ENCODE measurements around the gene NME4.
"Not testable (repeated sequence)": the region's sequence is repeated elsewhere in the genome, so short reads cannot be mapped to it uniquely, and the experiment has no call there.

Gene NME4

GRCh38 chr16:379961-380761, 16.8 kb upstream of the NME4 start:
- H3K4me3 ChIP-seq (ENCODE audit: low read depth in 1 of 2, low read length in 2 of 2): peak overlapping the region in 1 of 2 donors; percentile 52
- no peaks in the 10 kb centered on the region for H3K27me3 ChIP-seq (ENCODE audit: control insufficient read depth in 1 of 2, insufficient read depth in 2 of 2, low read length in 2 of 2)
- no peaks in the 10 kb centered on the region for H3K9me3 ChIP-seq (ENCODE audit: low read length)
- no peak overlapping the region for H3K9ac ChIP-seq (ENCODE audit: low read length)
- peaks cover 26% of the 10 kb centered on the region for H3K4me1 ChIP-seq (ENCODE audit: insufficient read depth, low read length)
- no peak overlapping the region for H3K27ac ChIP-seq (ENCODE audit: low read depth, low read length)
- peaks cover 10% of the 10 kb centered on the region for H3K36me3 ChIP-seq (ENCODE audit: insufficient read depth, low read length)

DNA sequence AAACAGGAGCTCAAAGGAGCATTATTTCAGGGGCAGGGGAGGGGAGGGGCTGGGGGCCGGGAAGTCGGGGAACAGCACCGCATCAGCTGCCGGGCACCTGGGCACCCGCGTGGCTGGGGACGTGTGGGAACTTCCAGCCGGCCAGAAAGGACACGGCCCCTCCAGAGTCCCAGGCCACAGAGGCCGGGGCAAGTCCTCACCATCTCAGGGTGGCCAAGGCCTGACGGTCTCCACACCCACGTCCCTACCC, 16.3 kb upstream of the NME4 start:
- Histone ChIP-seq H3K9me3 (ENCODE audit: low read length) (no peaks in the 10 kb centered on the region), H3K36me3 (ENCODE audit: insufficient read depth, low read length) (peaks cover 10% of the 10 kb centered on the region), H3K4me3 (ENCODE audit: low read depth in 1 of 2, low read length in 2 of 2) (peak overlapping the region; percentile 52 to 55), H3K27me3 (ENCODE audit: control insufficient read depth in 1 of 2, insufficient read depth in 2 of 2, low read length in 2 of 2) (no peaks in the 10 kb centered on the region), H3K4me1 (ENCODE audit: insufficient read depth, low read length) (peaks cover 26% of the 10 kb centered on the region), H3K27ac (ENCODE audit: low read depth, low read length) (peak overlapping the region; percentile 47), H3K9ac (ENCODE audit: low read length) (no peak overlapping the region)

DNA sequence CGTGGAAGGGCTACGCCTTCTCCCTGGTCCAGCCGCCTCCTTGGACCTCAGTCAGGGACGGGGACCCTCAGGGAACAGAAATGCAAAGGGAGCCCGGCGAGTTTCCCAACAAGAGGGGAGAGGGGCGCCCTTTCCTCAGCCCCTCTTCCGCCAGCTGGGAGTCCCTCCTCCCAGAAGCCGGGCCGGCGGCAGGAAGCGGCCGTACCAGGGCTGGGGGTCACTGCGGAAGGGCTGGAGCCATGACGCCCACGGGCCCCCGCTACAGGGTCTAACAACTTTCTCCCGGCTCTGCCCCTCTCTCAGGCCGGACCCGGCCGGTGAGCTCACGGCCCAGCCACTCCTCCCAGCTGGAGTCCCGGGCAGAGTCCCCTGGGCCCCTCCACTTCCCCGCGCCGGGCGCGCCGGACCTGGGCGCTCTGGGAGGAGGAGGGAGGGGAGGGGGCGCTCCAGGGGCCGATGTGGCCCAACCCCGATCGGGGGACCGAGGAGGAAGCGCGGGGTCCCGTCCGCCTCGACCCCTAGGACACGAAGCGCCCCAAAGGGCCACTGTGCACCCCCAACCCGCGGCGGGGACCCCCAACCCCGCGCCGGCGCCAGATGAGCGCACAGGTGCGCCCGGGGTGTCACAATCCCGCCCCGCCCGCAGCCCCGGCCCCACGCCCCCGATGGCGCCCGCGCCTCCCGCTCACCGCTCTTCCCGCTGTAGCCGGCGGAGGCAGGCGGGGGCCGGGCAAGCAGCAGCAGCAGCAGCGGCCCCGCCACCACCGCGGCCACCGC, 15.8 kb upstream of the NME4 start:
- no peaks in the 10 kb centered on the region for H3K27me3 ChIP-seq (ENCODE audit: control insufficient read depth in 1 of 2, insufficient read depth in 2 of 2, low read length in 2 of 2)
- peaks cover 30% of the 10 kb centered on the region for H3K4me1 ChIP-seq (ENCODE audit: insufficient read depth, low read length)
- H3K27ac ChIP-seq (ENCODE audit: low read depth, low read length): peak overlapping the region; percentile 47

GRCh38 chr16:381789-382717, 14.9 kb upstream of the NME4 start, which contains the start of gene PGAP6:
Gene PGAP6, minus strand, starts transcription at chr16:381978. Its CDS starts 157 bp downstream, at chr16:381821.
- peaks cover 33% of the 10 kb centered on the region for H3K4me1 ChIP-seq (ENCODE audit: insufficient read depth, low read length)
- H3K36me3 ChIP-seq (ENCODE audit: insufficient read depth, low read length): no peaks in the 10 kb centered on the region
- H3K27me3 ChIP-seq (ENCODE audit: control insufficient read depth in 1 of 2, insufficient read depth in 2 of 2, low read length in 2 of 2): no peaks in the 10 kb centered on the region
- no peaks in the 10 kb centered on the region for H3K9me3 ChIP-seq (ENCODE audit: low read length)
- peak within 1 kb of the TSS; percentile 82 for H3K27ac ChIP-seq (ENCODE audit: low read depth, low read length)
- peak within 1 kb of the TSS; percentile 39 for H3K9ac ChIP-seq (ENCODE audit: low read length)
- H3K4me3 ChIP-seq (ENCODE audit: low read depth in 1 of 2, low read length in 2 of 2): peak within 1 kb of the TSS; percentile 83 to 92

More for the DNA sequence above, 15.8 kb upstream of the NME4 start:
- H3K9me3 ChIP-seq (ENCODE audit: low read length): no peaks in the 10 kb centered on the region
- H3K9ac ChIP-seq (ENCODE audit: low read length): no peak overlapping the region
- peaks cover 7% of the 10 kb centered on the region for H3K36me3 ChIP-seq (ENCODE audit: insufficient read depth, low read length)
- peak overlapping the region; percentile 52 to 55 for H3K4me3 ChIP-seq (ENCODE audit: low read depth in 1 of 2, low read length in 2 of 2)

DNA sequence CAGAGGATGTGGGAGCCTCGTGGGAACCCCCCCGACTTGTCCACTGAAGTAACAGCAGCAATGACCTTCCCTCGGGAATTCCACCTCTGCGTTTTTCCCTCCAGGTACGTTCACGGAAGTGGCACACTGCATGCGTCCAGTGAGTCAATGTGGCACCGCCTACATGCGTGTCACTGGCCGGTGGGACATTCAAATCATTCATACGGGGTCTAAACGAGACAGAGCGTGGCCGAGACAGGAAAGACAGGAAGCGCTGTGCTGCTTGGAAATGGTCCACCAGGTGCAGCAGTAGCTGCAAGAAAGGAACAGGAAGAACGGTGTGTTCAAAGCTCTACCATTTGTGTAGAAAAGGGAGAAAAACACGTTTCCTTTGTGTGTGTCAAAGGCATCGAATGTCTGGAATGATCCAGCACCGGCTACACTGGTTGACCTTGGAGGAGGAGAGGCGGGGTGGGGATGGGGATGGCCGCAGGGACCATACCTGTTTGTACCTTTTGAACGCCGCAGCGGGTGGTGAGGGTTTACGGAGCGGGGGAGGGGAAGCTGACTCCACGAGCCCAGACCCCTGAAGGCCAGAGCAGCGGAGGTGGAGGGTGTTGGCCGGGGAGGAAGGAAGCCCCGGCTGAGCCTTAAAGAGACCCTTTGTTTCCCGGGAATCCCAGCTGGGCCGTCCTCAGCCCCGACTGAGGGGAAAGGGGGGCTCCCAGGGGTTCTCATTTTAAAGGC, 13.5 kb upstream of the NME4 start:
- Histone ChIP-seq H3K27me3 (ENCODE audit: control insufficient read depth in 1 of 2, insufficient read depth in 2 of 2, low read length in 2 of 2) (no peaks in the 10 kb centered on the region), H3K4me1 (ENCODE audit: insufficient read depth, low read length) (peaks cover 44% of the 10 kb centered on the region), H3K36me3 (ENCODE audit: insufficient read depth, low read length) (no peaks in the 10 kb centered on the region), H3K9ac (ENCODE audit: low read length) (peak overlapping the region; percentile 39), H3K9me3 (ENCODE audit: low read length) (no peaks in the 10 kb centered on the region), H3K27ac (ENCODE audit: low read depth, low read length) (peak overlapping the region; percentile 12), H3K4me3 (ENCODE audit: low read depth in 1 of 2, low read length in 2 of 2) (peak overlapping the region in 1 of 2 donors; percentile 83)

DNA sequence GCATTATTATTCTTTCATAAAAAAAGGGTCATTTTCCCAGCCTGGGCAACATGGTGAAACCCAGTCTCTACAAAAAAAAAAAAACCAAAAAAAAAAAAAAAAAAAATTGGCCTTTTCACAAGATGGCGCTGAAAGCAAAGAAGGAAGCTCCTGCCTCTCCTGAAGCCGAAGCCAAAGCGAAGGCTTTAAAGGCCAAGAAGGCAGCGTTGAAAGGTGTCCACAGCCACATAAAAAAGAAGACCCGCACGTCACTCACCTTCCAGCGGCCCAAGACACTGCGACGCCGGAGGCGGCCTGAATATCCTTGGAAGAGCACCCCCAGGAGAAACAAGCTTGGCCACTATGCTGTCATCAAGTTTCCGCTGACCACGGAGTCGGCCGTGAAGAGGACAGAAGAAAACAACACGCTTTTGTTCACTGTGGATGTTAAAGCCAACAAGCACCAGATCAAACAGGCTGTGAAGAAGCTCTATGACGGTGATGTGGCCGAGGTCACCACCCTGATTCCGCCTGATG, 10.3 kb upstream of the NME4 start:
- Histone ChIP-seq H3K4me1 (ENCODE audit: insufficient read depth, low read length) (peaks cover 41% of the 10 kb centered on the region), H3K9ac (ENCODE audit: low read length) (no peak overlapping the region), H3K9me3 (ENCODE audit: low read length) (no peaks in the 10 kb centered on the region), H3K27me3 (ENCODE audit: control insufficient read depth in 1 of 2, insufficient read depth in 2 of 2, low read length in 2 of 2) (no peaks in the 10 kb centered on the region), H3K36me3 (ENCODE audit: insufficient read depth, low read length) (no peaks in the 10 kb centered on the region), H3K4me3 (ENCODE audit: low read depth in 1 of 2, low read length in 2 of 2) (no peak overlapping the region), H3K27ac (ENCODE audit: low read depth, low read length) (peak overlapping the region; percentile 16)

DNA sequence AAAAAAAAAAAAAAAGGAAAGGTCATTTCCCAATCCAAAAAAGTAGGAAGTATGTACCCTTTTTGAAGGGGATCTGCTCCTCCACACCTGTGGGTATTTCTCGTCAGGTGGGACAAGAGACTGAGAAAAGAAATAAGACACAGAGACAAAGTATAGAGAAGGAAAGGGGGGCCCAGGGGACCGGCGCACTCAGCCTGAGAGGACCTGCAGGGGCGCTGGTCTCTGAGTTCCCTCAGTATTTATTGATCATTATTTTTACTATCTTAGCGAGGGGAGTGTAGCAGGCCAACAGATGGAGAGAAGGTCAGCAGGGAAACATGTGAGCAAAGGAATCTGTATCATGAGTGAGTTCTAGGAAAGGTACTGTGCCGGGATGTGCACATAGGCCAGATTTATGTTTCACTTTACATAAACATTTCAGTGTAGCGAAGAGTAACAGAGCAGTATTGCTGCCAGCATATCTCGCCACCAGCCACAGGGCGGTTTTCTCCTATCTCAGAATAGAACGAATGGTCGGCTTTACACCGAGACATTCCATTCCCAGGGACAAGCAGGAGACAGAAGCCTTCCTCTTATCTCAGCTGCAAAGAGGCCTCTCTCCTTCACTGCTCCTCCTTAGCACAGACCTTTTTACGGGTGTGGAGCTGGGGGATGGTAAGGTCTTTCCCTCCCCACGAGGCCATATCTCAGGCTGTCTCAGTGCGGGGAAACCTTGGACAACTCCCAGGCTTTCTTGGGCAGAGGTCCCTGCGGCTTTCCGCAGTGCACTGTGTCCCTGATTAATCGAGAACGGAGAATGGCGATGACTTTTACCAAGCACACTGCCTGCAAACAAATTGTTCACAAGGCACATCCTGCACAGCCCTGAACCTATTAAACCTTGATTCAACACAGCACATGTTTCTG, 9.0 kb upstream of the NME4 start:
- H3K27me3 ChIP-seq (ENCODE audit: control insufficient read depth in 1 of 2, insufficient read depth in 2 of 2, low read length in 2 of 2); H3K36me3 ChIP-seq (ENCODE audit: insufficient read depth, low read length); H3K9ac ChIP-seq (ENCODE audit: low read length); H3K9me3 ChIP-seq (ENCODE audit: low read length); H3K4me3 ChIP-seq (ENCODE audit: low read depth in 1 of 2, low read length in 2 of 2): not testable (repeated sequence)
- Histone ChIP-seq H3K27ac (ENCODE audit: low read depth, low read length) (peak overlapping the region; percentile 63), H3K4me1 (ENCODE audit: insufficient read depth, low read length) (peaks cover 36% of the 10 kb centered on the region)

DNA sequence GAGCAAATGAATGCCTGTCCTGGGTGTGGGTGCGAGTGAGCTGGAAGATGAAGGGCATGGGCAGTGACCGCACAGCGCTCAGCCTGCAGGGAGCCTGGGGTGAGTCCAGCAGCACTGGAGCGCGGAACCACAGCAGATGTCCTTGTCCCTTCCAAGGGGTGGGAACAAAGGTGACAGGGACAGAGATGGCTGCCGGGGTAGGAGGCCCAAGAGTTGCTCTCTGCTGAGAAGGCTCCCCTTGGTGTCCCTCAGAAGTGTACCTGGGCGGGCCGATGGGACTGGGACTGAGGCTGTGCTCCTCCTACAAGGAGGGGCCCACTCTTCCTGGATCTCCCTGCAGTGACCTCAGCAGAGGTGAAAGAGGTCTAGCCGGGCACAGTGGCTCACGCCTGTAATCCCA, 7.6 kb upstream of the NME4 start:
- Histone ChIP-seq H3K27me3 (ENCODE audit: control insufficient read depth in 1 of 2, insufficient read depth in 2 of 2, low read length in 2 of 2) (no peaks in the 10 kb centered on the region), H3K36me3 (ENCODE audit: insufficient read depth, low read length) (no peaks in the 10 kb centered on the region), H3K9ac (ENCODE audit: low read length) (no peak overlapping the region), H3K4me3 (ENCODE audit: low read depth in 1 of 2, low read length in 2 of 2) (no peak overlapping the region), H3K27ac (ENCODE audit: low read depth, low read length) (no peak overlapping the region), H3K4me1 (ENCODE audit: insufficient read depth, low read length) (peaks cover 28% of the 10 kb centered on the region), H3K9me3 (ENCODE audit: low read length) (no peaks in the 10 kb centered on the region)

- no peak overlapping the region for H3K4me3 ChIP-seq (ENCODE audit: low read depth in 1 of 2, low read length in 2 of 2)
- H3K4me1 ChIP-seq (ENCODE audit: insufficient read depth, low read length): peaks cover 34% of the 10 kb centered on the region
- H3K9ac ChIP-seq (ENCODE audit: low read length): no peak overlapping the region
- H3K36me3 ChIP-seq (ENCODE audit: insufficient read depth, low read length): no peaks in the 10 kb centered on the region
- H3K27me3 ChIP-seq (ENCODE audit: control insufficient read depth in 1 of 2, insufficient read depth in 2 of 2, low read length in 2 of 2): no peaks in the 10 kb centered on the region
- no peaks in the 10 kb centered on the region for H3K9me3 ChIP-seq (ENCODE audit: low read length)
- no peak overlapping the region for H3K27ac ChIP-seq (ENCODE audit: low read depth, low read length)
Observed at GRCh38 chr16:391885-392335, 5.1 kb upstream of the NME4 start.
